Adrenal gland (tissue), 5 donors: ENCODE measurements around the gene ACAN.

Experiments used
- POLR2A ChIP-seq, 2 donors: fragments of 450-650 bp; IDR thresholded peaks; one replicate each; pipeline ENCODE4 v1.6.1; 2017; ENCODE audit warnings: antibody characterized with exemption in 2 of 2, mild to moderate bottlenecking in 2 of 2, moderate library complexity in 1 of 2
- TF ChIP-seq, protein P1 (sequence below), 6 experiments: fragments of 450-650 bp in 4 of 6; fragments of 200-600 bp in 2 of 6; sonication (generic) in 1 of 6; IDR thresholded peaks; 1 replicate in 5 of 6; 2 replicates in 1 of 6; pipeline versions ENCODE4 v1.5.1 to v1.8.0; 2016 to 2021; ENCODE audit warnings: antibody characterized with exemption in 6 of 6, mild to moderate bottlenecking in 2 of 6, moderate library complexity in 1 of 6
- donor health status: DM: no; HTN: no; CAD: no.

GRCh38 chr15:88898736-88899135 lies 95.5 kb downstream of the ACAN start:
- no peak for TF ChIP-seq POLR2A (IDR thresholded peaks at IDR 0.05)
- TF ChIP-seq, protein P1, sequence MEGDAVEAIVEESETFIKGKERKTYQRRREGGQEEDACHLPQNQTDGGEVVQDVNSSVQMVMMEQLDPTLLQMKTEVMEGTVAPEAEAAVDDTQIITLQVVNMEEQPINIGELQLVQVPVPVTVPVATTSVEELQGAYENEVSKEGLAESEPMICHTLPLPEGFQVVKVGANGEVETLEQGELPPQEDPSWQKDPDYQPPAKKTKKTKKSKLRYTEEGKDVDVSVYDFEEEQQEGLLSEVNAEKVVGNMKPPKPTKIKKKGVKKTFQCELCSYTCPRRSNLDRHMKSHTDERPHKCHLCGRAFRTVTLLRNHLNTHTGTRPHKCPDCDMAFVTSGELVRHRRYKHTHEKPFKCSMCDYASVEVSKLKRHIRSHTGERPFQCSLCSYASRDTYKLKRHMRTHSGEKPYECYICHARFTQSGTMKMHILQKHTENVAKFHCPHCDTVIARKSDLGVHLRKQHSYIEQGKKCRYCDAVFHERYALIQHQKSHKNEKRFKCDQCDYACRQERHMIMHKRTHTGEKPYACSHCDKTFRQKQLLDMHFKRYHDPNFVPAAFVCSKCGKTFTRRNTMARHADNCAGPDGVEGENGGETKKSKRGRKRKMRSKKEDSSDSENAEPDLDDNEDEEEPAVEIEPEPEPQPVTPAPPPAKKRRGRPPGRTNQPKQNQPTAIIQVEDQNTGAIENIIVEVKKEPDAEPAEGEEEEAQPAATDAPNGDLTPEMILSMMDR (IDR thresholded peaks at IDR 0.05) = no peak
